ENCODE results near the gene APOE. TPM values are rescaled to one million over a fixed set of nuclear protein-coding genes. Genes with fewer than 3 reads are reported as not detected.

The APOE gene
- total RNA-seq, 1 donor from 2014 or later = 19.2 TPM

DNA sequence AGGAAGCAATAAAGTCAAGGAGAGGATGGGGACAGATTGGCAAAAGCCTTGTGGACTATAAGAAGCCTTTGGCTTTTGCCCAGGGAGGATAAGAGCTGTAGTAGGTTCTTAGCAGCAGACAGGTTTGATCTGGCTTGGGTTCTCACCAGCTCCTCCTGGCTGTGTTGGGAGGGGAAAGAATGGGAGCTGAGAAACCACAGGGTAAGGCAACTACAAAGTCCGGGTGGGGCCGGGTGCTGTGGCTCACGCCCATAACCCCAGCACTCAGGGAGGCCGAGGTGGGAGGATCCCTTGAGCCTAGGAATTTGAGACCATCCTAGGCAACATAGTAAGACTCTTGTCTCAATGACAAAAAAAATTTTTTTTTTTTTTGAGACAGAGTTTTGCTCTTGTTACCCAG is 38.9 kb upstream of the APOE start:
- Histone ChIP-seq H3K36me3 (ENCODE audit: control insufficient read depth, insufficient read depth, low read length) (peaks cover 18% of the 10 kb centered on the region), H3K4me3 (ENCODE audit: low read depth, low read length) (no peak overlapping the region), H3K27me3 (ENCODE audit: control insufficient read depth, insufficient read depth, low read length) (no peaks in the 10 kb centered on the region)
- no peak for DNase-seq (ENCODE audit: low read depth)
- no peak for TF ChIP-seq CTCF (IDR thresholded peaks at IDR 0.05; ENCODE audit: insufficient read depth, low read length, severe bottlenecking)
- FAIRE-seq = no peak

- no peak overlapping the region for H3K4me3 ChIP-seq (ENCODE audit: low read depth, low read length)
- TF ChIP-seq CTCF (IDR thresholded peaks at IDR 0.05; ENCODE audit: insufficient read depth, low read length, severe bottlenecking) = no peak
- H3K36me3 ChIP-seq (ENCODE audit: control insufficient read depth, insufficient read depth, low read length) = peaks cover 24% of the 10 kb centered on the region
- FAIRE-seq (no peak), DNase-seq (ENCODE audit: low read depth) (no peak)
- no peaks in the 10 kb centered on the region for H3K27me3 ChIP-seq (ENCODE audit: control insufficient read depth, insufficient read depth, low read length)
Measured at GRCh38 chr19:44867578-44867977, 38.0 kb upstream of the APOE start.

DNA sequence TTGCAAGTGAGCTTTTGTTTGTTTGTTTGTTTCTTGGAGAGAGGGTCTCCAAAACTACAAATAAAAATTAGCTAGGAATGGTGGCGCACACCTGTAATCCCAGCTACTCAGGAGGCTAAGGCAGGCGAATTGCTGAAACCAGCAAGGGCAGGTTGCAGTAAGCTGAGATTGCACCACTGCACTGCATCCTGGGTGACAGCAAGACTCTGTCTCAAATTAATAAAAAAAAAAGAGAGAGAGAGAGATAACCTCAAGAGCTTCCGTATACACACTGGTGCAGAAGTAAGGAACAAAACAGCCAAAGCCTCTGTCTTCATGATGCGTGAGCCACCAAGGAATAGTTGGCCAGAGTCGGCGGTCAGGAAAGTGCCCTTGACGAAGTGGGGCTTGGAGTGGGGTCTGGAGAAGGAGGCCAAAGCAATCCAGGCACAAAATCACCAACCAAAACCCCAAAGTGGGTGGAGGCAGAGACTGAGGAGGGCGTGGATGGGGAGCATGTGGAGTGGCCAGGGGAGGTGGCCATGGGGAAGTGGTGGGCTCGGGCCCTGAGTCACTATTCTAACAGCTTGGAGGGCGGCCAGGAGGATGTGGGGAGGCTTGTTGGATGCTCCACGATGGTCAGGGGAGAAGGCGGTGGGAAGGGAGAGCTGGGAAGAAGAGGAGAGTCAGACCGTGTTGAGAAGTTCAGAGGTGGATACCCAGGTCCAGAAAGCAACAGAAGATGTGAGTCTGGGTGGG is 35.7 kb upstream of the APOE start:
- FAIRE-seq (no peak), DNase-seq (ENCODE audit: low read depth) (no peak)
- Histone ChIP-seq H3K4me3 (ENCODE audit: low read depth, low read length) (no peak overlapping the region), H3K27me3 (ENCODE audit: control insufficient read depth, insufficient read depth, low read length) (no peaks in the 10 kb centered on the region), H3K36me3 (ENCODE audit: control insufficient read depth, insufficient read depth, low read length) (peaks cover 37% of the 10 kb centered on the region)
- no peak for TF ChIP-seq CTCF (IDR thresholded peaks at IDR 0.05; ENCODE audit: insufficient read depth, low read length, severe bottlenecking)

GRCh38 chr19:44871809-44872208 is 33.8 kb upstream of the APOE start:
- H3K27me3 ChIP-seq (ENCODE audit: control insufficient read depth, insufficient read depth, low read length) = no peaks in the 10 kb centered on the region
- H3K4me3 ChIP-seq (ENCODE audit: low read depth, low read length) = no peak overlapping the region
- DNase-seq (ENCODE audit: low read depth) (no peak), FAIRE-seq (no peak)
- peaks cover 32% of the 10 kb centered on the region for H3K36me3 ChIP-seq (ENCODE audit: control insufficient read depth, insufficient read depth, low read length)
- no peak for TF ChIP-seq CTCF (IDR thresholded peaks at IDR 0.05; ENCODE audit: insufficient read depth, low read length, severe bottlenecking)

DNA sequence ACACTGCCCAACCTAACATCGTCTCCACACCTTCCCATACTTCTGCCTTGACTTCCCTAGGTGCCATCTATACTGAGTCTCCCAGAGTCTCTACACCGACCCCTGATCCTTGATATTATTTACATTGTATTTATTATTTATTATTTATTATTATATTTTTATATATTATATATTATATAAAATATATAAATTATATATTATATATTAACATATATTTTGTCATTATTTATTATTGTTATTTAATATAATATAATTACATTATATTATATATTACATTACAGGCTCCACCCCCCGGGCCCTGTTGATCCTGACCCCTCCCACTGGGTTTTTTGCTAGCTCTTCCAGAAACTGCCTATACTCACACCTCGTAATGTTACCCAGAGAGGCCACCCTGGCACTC is 32.9 kb upstream of the APOE start:
- no peaks in the 10 kb centered on the region for H3K27me3 ChIP-seq (ENCODE audit: control insufficient read depth, insufficient read depth, low read length)
- no peak for DNase-seq (ENCODE audit: low read depth)
- H3K4me3 ChIP-seq (ENCODE audit: low read depth, low read length) = no peak overlapping the region
- FAIRE-seq = no peak
- peaks cover 30% of the 10 kb centered on the region for H3K36me3 ChIP-seq (ENCODE audit: control insufficient read depth, insufficient read depth, low read length)
- no peak for TF ChIP-seq CTCF (IDR thresholded peaks at IDR 0.05; ENCODE audit: insufficient read depth, low read length, severe bottlenecking)

DNA sequence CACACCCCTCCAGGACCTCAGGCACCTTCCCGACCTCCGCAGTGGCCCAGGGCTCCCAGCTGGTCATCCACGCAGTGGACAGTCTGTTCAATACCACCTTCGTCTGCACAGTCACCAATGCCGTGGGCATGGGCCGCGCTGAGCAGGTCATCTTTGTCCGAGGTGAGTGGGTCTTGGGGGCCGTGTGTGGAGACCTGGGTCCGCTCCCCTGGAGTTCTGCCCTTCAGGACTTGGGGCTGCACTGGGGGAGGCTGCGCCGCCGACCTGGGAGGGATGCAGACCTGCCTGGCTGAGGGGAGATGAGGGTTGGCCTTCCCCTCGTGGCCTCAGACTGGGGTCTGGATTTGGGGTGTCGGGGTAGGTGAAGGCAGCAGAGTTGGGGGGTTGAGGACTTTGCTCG is 31.3 kb upstream of the APOE start:
- FAIRE-seq = no peak
- Histone ChIP-seq H3K4me3 (ENCODE audit: low read depth, low read length) (no peak overlapping the region), H3K36me3 (ENCODE audit: control insufficient read depth, insufficient read depth, low read length) (peaks cover 26% of the 10 kb centered on the region), H3K27me3 (ENCODE audit: control insufficient read depth, insufficient read depth, low read length) (no peaks in the 10 kb centered on the region)
- no peak for TF ChIP-seq CTCF (IDR thresholded peaks at IDR 0.05; ENCODE audit: insufficient read depth, low read length, severe bottlenecking)
- DNase-seq (ENCODE audit: low read depth) = no peak
